ENCODE measurements around the gene ABL1.

The ABL1 gene

GRCh38 chr9:130877300-130877699 lies 42.2 kb downstream of the ABL1 start:
- Histone ChIP-seq H3K4me1 (ENCODE audit: low read length) (no peaks in the 10 kb centered on the region), H3K9me2 (replicated peaks; ENCODE audit: insufficient read depth, low read length) (no peaks in the 10 kb centered on the region), H3K27me3 (replicated peaks; ENCODE audit: insufficient read depth, low read length) (no peaks in the 10 kb centered on the region), H3K4me3 (ENCODE audit: low read length) (no peak overlapping the region), H3K79me2 (ENCODE audit: low read length) (no peaks in the 10 kb centered on the region), H3K27ac (ENCODE audit: low read length) (no peak overlapping the region), H3F3A (ENCODE audit: insufficient read depth, low read length) (no peaks in the 10 kb centered on the region), H3K4me2 (ENCODE audit: low read depth, low read length) (no peak overlapping the region), H4K20me1 (ENCODE audit: insufficient read depth, low read length) (no peaks in the 10 kb centered on the region), H2AFZ (ENCODE audit: low read length) (no peak overlapping the region), H3K9ac (ENCODE audit: low read length) (no peak overlapping the region), H3K36me3 (replicated peaks; ENCODE audit: insufficient read depth, low read length) (no peaks in the 10 kb centered on the region), H3K9me3 (replicated peaks; ENCODE audit: insufficient read depth, low read length) (no peaks in the 10 kb centered on the region)
- no peak for DNase-seq
- TF ChIP-seq EZH2 (optimal IDR thresholded peaks at IDR 0.05; ENCODE audit: low read depth, low read length), result no peak
- no peak for TF ChIP-seq CTCF (IDR thresholded peaks at IDR 0.05; ENCODE audit: low read length)
- TF ChIP-seq EZH2phosphoT487 (IDR thresholded peaks at IDR 0.05; ENCODE audit: low read length), result no peak

GRCh38 chr9:130878295-130878694 lies 43.2 kb downstream of the ABL1 start:
- Histone ChIP-seq H3K27me3 (replicated peaks; ENCODE audit: insufficient read depth, low read length) (no peaks in the 10 kb centered on the region), H3K4me1 (ENCODE audit: low read length) (no peaks in the 10 kb centered on the region), H3F3A (ENCODE audit: insufficient read depth, low read length) (no peaks in the 10 kb centered on the region), H3K9me3 (replicated peaks; ENCODE audit: insufficient read depth, low read length) (no peaks in the 10 kb centered on the region), H3K9me2 (replicated peaks; ENCODE audit: insufficient read depth, low read length) (no peaks in the 10 kb centered on the region), H3K36me3 (replicated peaks; ENCODE audit: insufficient read depth, low read length) (no peaks in the 10 kb centered on the region), H3K4me2 (ENCODE audit: low read depth, low read length) (no peak overlapping the region), H2AFZ (ENCODE audit: low read length) (no peak overlapping the region), H4K20me1 (ENCODE audit: insufficient read depth, low read length) (no peaks in the 10 kb centered on the region), H3K27ac (ENCODE audit: low read length) (no peak overlapping the region), H3K9ac (ENCODE audit: low read length) (no peak overlapping the region), H3K79me2 (ENCODE audit: low read length) (no peaks in the 10 kb centered on the region), H3K4me3 (ENCODE audit: low read length) (no peak overlapping the region)
- no peak for DNase-seq
- TF ChIP-seq EZH2phosphoT487 (IDR thresholded peaks at IDR 0.05; ENCODE audit: low read length) (no peak), EZH2 (optimal IDR thresholded peaks at IDR 0.05; ENCODE audit: low read depth, low read length) (no peak), CTCF (IDR thresholded peaks at IDR 0.05; ENCODE audit: low read length) (no peak)

- no peaks in the 10 kb centered on the region for H3K79me2 ChIP-seq (ENCODE audit: low read length)
- no peaks in the 10 kb centered on the region for H3K9me3 ChIP-seq (replicated peaks; ENCODE audit: insufficient read depth, low read length)
- H3K27ac ChIP-seq (ENCODE audit: low read length), result no peak overlapping the region
- DNase-seq, result no peak
- H3K4me3 ChIP-seq (ENCODE audit: low read length), result no peak overlapping the region
- H3F3A ChIP-seq (ENCODE audit: insufficient read depth, low read length), result no peaks in the 10 kb centered on the region
- H3K27me3 ChIP-seq (replicated peaks; ENCODE audit: insufficient read depth, low read length), result no peaks in the 10 kb centered on the region
- H3K9ac ChIP-seq (ENCODE audit: low read length), result no peak overlapping the region
- H3K36me3 ChIP-seq (replicated peaks; ENCODE audit: insufficient read depth, low read length), result no peaks in the 10 kb centered on the region
- H4K20me1 ChIP-seq (ENCODE audit: insufficient read depth, low read length), result no peaks in the 10 kb centered on the region
- H3K4me2 ChIP-seq (ENCODE audit: low read depth, low read length), result no peak overlapping the region
- no peak overlapping the region for H2AFZ ChIP-seq (ENCODE audit: low read length)
- TF ChIP-seq EZH2 (optimal IDR thresholded peaks at IDR 0.05; ENCODE audit: low read depth, low read length) (no peak), CTCF (IDR thresholded peaks at IDR 0.05; ENCODE audit: low read length) (no peak), EZH2phosphoT487 (IDR thresholded peaks at IDR 0.05; ENCODE audit: low read length) (no peak)
- no peaks in the 10 kb centered on the region for H3K9me2 ChIP-seq (replicated peaks; ENCODE audit: insufficient read depth, low read length)
- no peaks in the 10 kb centered on the region for H3K4me1 ChIP-seq (ENCODE audit: low read length)
Measured at GRCh38 chr9:130879863-130880411, 44.9 kb downstream of the ABL1 start.
